NCI-H128 (cell line): ENCODE data around the gene PEX11A.

Source experiments
- DNase-seq: peaks from one replicate; lab custom pipeline; 2025; ENCODE audit not compliant: unreplicated experiment; lab: John Stamatoyannopoulos, UW

Gene PEX11A

GRCh38 chr15:89656116-89656815 is 34.3 kb downstream of the PEX11A start:
- DNase-seq, result no peak

- DNase-seq, result no peak
Measured at GRCh38 chr15:89654847-89655805, 35.4 kb downstream of the PEX11A start, which contains the start of gene KIF7. KIF7 (minus strand) TSS chr15:89655467; CDS start chr15:89652930, 2,537 bp downstream.

GRCh38 chr15:89654301-89654761 is 36.2 kb downstream of the PEX11A start:
- DNase-seq, result no peak

GRCh38 chr15:89653578-89653977 is 37.0 kb downstream of the PEX11A start:
- no peak for DNase-seq

GRCh38 chr15:89652666-89653065 is 37.9 kb downstream of the PEX11A start:
- DNase-seq, result no peak

GRCh38 chr15:89652131-89652530 is 38.4 kb downstream of the PEX11A start:
- no peak for DNase-seq

- no peak for DNase-seq
Measured at GRCh38 chr15:89649716-89650115, 40.8 kb downstream of the PEX11A start.

GRCh38 chr15:89649013-89649625 is 41.4 kb downstream of the PEX11A start:
- no peak for DNase-seq

GRCh38 chr15:89648106-89649012 is 42.2 kb downstream of the PEX11A start:
- no peak for DNase-seq

GRCh38 chr15:89647191-89647851 is 43.2 kb downstream of the PEX11A start:
- no peak for DNase-seq

GRCh38 chr15:89646416-89647141 is 44.0 kb downstream of the PEX11A start:
- no peak for DNase-seq

GRCh38 chr15:89645680-89646079 is 44.9 kb downstream of the PEX11A start:
- DNase-seq, result no peak

- DNase-seq, result no peak
Measured at GRCh38 chr15:89642106-89642505, 48.4 kb downstream of the PEX11A start.

GRCh38 chr15:89641053-89641452 is 49.5 kb downstream of the PEX11A start:
- DNase-seq, result no peak

GRCh38 chr15:89640245-89640644 is 50.3 kb downstream of the PEX11A start:
- DNase-seq, result no peak

- DNase-seq, result no peak
Measured at GRCh38 chr15:89633585-89633984, 57.0 kb downstream of the PEX11A start.

GRCh38 chr15:89632563-89633430 is 57.8 kb downstream of the PEX11A start:
- no peak for DNase-seq

GRCh38 chr15:89631902-89632264 is 58.7 kb downstream of the PEX11A start:
- DNase-seq, result no peak
